HG03432 (cell line): Measurements from ENCODE around the gene MTMR12.
"Not testable (repeated sequence)": the region's sequence is repeated elsewhere in the genome, so short reads cannot be mapped to it uniquely, and the experiment has no call there.

ENCODE experiments used
- ATAC-seq: cut with Tn5 transposase; IDR thresholded peaks from one replicate; pipeline ENCODE4 v1.9.1; 2021; ENCODE audit warnings: mild to moderate bottlenecking, moderate library complexity; ENCODE audit not compliant: unreplicated experiment

The MTMR12 gene

DNA sequence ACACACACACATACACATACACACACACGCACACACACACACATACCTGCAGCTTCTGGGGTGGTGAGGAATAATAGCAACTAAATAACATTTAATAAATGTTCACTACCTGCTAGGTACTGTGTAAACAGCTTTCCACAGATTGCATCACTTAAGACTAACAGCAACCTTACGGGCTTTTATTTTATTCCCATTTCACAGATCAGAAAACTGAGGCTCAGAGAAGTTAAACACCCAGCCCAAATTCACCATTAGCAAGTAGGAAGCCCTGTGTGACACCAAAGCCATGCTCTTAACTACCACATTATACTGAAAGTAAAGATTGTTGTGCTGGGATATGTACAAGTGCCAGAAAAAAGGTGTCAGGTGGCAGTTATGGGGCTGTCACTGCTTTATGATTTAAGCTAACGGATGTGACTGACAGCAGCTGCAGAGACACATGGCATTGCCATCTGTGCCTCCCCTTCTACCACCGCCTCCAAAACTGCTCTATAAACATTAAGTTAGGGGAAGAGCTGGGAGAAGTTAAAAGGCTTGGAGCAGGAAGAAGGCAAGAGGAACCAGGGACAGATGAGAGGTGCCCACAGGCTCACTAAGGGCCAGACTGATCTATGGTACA, 13.6 kb downstream of the MTMR12 start:
- ATAC-seq = no peak

GRCh38 chr5:32298059-32298415, 14.7 kb downstream of the MTMR12 start:
- peak; percentile 75 for ATAC-seq

DNA sequence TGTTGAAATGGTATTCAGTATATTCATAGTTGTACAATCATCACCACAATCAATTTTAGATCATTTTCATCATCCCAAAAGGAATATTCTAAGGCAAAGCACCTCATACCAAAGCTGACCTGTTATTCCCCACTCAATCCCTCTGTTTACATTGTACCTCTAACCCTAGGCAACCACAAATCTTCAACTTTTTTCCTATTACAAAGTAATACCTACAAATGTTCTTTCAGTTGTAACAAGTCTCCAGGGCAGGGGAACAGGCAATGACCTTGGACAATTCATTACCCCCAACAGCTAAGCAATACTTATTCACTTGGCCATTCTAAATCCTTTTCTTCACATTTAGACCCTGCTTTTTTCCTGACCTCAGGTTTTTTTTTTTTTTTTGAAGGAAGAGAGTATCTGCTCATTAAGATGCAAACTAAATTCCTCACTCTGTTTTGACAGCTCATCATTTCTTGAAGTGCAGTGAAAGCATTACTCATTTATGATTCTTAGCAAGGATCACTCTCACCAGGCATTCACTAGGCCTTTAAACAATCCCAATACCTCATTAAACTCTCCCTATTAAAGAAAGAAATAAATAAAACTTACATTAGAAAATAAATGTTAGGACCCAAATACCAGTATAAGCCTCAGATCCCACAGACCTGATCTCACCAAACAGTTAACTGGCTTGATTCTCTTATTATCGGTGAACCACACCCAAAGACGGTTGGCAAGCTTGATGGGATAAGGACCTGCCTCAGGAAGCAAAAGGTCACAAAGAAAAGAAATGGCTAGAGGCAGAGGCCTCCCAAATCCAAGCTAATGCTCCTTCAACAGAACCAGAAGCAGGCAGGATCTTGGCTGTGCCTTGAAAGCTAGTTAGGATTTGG, 15.3 kb downstream of the MTMR12 start:
- ATAC-seq = no peak

DNA sequence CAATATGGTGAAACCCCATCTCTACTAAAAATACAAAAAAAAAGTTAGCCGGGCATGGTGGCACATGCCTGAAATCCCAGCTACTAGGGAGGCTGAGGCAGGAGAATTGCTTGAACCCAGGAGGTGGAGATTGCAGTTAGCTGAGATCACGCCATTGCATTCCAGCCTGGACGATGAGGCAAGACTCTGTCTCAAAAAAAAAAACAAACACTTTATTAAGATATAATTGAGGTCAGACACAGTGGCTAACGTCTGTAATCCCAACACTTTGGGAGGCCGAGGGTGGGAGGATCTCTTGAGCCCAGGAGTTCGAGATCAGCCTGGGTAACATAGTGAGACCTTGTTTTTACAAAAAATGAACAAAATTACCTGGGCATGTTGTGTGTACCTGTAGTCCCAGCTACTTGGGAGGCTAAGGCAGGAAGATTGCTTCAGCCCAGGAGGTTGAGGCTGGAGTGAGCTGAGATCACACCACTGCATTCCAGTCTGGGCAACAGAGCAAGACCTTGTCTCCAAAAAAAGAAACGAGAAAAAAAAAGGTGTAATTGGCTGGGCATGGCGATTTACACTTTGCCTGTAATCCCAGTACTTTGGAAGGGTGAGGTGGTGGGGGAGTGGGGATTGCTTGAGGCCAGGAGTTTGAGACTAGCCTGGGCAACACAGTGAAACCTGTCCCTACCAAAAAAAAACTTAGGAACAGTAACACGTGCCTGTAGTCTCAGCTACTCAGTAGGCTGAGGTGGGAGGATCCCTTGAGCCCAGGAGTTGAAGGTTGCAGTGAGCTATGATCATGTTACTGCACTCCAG, 16.6 kb downstream of the MTMR12 start:
- ATAC-seq = not testable (repeated sequence)

- ATAC-seq = no peak
Measured at GRCh38 chr5:32291591-32291990, 21.1 kb downstream of the MTMR12 start.

DNA sequence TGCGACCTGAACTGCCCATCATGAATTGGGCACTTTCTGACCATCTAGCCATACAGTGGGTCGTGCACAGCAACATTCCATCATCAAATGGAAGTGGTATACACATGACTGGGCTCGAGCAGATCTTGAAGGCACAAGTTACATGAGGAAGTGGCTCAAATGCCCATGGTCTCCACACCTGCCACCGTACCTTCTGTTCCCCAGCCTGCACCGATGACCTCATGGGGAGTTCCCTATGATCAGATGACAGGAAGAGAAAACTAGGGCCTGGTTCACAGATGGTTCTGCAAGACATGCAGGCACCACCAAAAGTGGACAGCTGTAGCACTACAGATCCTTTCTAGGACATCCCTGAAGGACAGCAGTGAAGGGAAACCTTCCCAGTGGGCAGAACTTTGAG, 21.8 kb downstream of the MTMR12 start:
- ATAC-seq = peak; percentile 59

- ATAC-seq = not testable (repeated sequence)
Measured at GRCh38 chr5:32290501-32290900, 22.2 kb downstream of the MTMR12 start.

GRCh38 chr5:32289986-32290385, 22.8 kb downstream of the MTMR12 start:
- not testable (repeated sequence) for ATAC-seq

GRCh38 chr5:32288135-32288534, 24.6 kb downstream of the MTMR12 start:
- ATAC-seq = not testable (repeated sequence)

- not testable (repeated sequence) for ATAC-seq
Measured at GRCh38 chr5:32287525-32287924, 25.2 kb downstream of the MTMR12 start.

DNA sequence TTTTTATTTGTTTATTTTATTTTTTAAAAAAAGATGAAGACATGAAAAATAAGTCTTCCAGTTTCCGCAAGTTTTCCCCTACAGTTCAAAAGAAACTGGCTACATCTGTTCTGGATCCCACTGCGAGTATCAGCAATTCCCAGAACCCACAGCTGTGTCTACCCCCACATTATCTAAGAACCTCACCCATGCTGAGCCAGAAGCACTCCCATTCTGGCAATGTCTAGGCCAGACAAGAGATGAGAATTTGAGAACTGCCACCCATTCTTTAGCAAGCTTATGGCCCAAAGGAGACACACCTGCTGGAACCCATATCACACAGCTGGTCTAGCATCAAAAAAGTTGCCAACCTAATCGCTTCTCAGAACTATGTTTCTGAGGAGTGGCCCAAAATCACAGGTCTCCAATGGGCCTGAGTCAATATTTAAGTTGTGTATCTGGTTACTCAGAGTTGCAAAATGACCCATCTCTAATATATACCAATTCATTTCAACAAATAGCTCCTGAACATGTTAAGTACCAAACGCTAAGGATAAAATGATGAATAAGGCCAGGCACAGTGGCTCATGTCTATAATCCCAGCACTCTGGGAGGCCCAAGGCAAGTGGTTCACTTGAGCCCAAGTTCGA, 27.1 kb downstream of the MTMR12 start:
- no peak for ATAC-seq

DNA sequence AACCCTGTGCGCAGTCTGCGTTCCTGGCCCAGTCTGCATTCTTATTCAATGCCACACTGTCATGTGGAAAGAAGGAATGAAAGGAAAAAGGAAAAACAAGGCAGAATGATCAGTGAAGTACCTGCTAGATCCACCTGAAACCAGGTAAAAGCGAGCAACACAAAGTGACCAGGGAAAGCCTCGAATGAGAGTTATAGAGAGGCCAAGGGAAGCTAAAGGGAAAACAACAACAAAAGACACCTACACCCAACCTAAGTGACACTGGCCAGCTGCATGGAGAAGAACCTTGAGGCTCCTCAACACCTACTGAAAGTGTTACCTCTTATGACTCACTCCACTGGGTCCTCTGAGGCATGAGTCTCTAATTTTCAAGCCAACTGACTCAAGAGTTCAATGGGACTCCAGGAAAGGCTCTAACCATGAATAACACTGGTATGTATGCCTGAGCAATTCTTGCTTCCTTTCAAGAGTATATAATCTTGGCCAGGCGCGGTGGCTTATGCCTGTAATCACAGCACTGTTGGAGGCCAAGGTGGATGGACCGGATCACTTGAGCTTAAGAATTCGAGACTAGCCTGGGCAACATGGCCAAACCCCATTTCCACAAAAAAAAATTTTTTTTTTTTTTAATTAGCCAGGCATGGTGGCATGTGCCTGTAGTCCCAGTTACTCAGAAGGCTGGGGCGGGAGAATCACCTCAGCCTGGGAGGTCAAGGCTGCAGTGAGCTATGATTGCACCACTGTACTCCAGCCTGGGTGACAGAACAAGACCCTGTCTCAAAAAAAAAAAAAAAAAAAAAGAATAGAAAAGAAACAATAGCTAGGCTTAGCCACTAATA, 29.0 kb downstream of the MTMR12 start:
- ATAC-seq = peak; percentile 68

GRCh38 chr5:32283061-32283460, 29.7 kb downstream of the MTMR12 start:
- ATAC-seq = no peak

GRCh38 chr5:32282633-32283032, 30.1 kb downstream of the MTMR12 start:
- no peak for ATAC-seq

DNA sequence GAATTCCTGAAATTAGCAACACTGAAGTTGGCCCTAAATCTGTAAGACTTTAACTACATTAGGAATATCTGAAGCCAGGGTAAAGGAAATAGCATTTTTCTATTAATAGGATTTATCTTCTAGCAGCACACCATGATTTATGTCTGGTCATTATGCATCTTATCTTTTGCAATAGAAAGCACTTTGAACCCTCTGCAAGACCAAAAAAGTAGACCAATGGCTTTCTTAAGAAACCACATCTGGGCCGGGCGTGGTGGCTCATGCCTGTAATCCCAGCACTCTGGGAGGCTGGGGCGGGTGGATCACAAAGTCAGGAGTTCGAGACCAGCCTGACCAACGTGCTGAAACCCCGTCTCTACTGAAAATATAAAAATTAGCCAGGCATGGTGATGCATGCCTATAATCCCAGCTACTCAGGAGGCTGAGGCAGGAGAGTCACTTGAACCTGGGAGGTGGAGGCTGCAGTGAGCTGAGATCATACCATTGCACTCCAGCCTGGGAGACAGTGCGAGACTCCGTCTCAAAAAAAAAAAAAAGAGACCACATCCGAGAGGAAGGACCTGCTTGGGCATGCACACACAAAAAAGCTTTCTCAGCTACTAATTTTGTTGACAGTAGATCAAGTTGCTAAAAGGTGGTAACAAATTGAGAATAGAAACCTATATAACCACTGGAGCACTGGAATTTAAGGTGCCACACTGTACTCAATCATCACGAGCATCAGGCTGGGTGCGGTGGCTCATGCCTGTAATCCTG, 31.2 kb downstream of the MTMR12 start:
- ATAC-seq = not testable (repeated sequence)

- ATAC-seq = peak; percentile 88
Measured at GRCh38 chr5:32280656-32281081, 32.1 kb downstream of the MTMR12 start.

DNA sequence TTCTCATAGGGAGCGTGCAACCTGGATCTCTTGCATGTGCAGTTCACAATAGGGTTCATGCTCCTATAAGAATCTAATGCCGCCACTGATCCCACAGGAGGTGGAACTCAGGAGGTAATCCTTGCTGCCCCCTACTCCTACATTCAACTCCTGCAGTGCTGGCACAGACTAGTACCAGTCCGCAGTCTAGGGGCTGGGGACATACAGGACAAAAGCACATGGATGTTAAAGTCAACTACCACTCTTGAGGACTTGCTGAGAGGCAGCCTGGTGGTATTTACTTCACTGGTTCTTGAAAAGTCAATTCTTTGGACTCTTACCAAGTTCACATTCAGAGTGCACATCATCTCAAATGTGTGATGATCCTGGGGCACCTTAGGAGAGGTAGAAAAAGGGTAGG, 33.0 kb downstream of the MTMR12 start:
- ATAC-seq = no peak

GRCh38 chr5:32279223-32279622, 33.5 kb downstream of the MTMR12 start:
- ATAC-seq = no peak

DNA sequence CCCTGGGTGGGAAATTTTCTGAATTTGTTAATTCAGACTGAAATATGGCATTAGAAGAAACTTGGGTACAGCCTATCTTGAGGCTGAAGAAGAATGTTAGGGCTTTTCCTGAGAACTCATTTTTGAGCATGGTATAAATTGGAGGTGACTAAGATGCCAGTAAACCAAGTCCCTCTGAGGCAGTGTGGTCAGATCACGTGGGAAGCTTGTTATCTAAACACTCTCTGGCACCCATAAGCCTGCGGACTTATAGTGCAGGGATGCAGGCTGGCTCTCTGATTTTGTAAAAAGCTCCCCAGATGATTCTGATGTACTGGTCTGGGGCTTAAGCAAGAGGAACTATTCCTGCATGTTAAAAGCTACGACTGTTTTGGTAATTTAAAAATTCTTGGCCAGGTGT, 34.3 kb downstream of the MTMR12 start:
- no peak for ATAC-seq
